DMS79 (cell line): ENCODE results near the gene PTAFR.

ENCODE experiments used
- DNase-seq: peaks from one replicate; lab custom pipeline; 2025; lab: John Stamatoyannopoulos, UW

PTAFR gene, protein sequence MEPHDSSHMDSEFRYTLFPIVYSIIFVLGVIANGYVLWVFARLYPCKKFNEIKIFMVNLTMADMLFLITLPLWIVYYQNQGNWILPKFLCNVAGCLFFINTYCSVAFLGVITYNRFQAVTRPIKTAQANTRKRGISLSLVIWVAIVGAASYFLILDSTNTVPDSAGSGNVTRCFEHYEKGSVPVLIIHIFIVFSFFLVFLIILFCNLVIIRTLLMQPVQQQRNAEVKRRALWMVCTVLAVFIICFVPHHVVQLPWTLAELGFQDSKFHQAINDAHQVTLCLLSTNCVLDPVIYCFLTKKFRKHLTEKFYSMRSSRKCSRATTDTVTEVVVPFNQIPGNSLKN

DNA sequence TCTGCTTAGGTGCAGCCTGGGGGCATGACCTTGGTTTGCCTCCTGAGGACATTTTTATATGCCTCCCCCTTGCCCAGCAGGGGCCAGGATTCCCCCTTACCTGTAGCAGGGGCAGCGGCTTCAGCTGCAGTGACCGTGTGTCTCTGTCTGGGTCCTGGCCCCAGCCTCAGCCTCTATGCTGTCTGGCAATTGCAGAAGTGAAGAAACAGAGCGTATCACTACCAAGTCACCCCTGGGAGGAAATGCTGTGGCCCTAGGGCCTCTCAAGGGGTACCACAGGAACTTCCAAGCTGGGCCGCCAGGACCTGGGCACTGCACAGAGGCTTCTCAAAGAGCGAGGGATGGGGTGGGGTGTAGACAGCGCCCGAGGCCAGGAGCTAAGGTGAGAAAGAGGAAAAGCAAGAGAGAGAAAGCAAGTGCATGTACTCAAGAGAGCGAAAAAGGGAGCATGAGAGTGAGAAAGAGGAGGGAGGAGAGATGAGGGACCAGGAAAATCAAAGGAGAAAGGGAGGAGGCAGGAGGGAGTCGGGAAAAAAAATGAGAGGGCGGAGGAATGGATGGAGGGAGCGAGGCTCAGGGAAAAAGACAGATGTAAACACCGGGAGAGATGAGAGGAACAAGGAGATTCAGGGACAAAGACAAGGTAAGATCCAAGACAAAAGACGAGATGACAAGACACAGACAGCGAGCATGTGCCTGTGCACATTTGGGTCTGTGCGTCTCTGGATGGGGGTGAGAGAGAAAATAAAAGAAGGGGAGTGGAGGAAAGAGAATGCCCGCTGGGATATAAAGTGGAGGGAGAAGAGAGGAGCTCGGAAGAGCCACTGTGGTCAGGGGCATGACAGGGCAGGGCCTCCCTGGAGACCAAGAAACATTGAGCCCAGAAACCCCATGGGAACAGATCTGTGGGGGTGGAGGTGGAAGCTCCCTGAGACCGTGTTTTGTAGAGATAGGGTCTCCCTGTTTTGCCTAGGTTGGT, at the start of gene PTAFR:
TSS of gene PTAFR (minus strand) at position 199 of the 979 bp plus-strand sequence. CDS start 25,669 bp downstream, outside the sequence.
- no peak for DNase-seq

DNA sequence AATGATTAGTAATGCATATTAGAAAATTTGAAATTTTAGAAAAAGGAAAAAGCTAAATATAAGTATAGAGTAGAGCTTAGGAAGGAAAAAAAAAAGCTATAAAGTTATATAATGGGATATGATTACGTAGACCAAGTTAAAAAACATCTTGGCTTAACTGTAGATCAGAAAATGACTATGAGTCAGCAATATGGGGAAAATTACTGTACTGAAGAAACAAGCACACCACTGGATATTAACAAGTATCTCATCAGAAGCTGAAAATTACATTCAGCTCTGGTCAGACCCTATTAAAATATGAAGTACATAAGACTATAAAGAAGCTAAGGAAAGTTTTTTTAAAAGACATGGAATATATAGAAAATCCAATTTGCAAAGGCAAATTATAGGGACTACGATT, 36.8 kb upstream of the PTAFR start:
- DNase-seq = no peak

DNA sequence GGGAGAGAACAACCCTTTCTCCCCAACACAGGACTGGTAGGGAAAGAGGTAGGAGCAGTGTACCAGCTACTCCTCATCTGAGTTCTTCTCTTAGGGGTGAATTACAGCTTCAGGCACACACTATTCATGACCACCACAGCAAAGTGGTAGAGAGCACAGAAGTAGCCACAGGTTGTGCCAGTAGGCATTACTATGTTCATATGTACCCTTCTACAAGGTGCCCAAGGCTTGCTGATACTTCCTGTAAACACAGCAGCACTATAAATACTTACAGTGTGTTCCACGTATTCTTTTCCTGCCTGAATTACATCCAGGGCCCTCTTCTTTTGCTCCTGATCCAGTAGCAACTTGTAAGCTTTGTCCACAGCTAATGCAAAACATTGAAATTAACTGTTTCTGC, 33.2 kb upstream of the PTAFR start:
- no peak for DNase-seq

DNA sequence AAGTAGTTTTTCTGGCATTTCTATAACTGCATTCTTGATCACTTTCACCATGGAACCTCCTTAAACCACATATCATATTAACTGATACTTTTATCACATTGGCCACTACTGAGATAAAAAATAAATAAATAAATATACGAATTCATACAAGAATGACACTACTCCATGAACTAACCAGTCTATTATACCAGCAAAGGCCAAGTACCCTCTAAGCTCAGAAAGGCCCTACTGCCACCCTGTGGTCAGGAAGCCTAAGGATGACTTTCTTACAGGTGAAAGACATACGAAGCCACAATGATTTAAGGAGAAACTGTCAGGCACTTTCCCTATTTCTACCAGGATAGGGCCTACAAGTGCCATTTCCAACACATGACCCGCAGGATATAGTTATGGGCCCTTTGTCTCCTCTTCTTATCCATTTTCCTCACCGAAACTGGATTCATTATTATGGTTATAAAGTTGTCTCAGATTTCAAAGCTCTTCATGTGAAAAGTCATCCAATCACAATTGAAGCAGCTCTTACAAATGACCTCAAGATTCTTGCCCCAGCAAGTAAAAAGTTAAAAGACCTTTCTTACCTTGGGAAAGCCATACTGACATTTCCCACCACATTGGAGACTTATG, 32.4 kb upstream of the PTAFR start:
- peak; percentile 15 for DNase-seq

DNA sequence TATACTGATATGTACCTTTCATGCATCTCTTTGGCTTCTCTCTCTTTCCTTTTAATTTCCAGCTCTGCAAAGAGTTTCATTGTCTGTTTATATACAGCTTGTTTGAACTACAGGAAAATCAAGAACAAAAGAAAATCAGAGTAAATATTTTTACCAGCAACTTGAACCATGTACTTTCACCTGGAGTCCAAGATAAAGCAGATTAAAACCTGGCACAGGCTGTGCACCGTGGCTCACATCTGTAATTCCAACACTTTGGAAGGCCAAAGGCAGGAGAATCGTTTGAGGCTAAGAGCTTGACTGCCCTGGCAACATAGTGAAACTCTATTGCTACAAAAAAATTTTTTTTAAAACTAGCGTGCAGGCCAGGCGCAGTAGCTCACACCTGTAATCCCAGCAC, 28.8 kb upstream of the PTAFR start:
- no peak for DNase-seq

DNA sequence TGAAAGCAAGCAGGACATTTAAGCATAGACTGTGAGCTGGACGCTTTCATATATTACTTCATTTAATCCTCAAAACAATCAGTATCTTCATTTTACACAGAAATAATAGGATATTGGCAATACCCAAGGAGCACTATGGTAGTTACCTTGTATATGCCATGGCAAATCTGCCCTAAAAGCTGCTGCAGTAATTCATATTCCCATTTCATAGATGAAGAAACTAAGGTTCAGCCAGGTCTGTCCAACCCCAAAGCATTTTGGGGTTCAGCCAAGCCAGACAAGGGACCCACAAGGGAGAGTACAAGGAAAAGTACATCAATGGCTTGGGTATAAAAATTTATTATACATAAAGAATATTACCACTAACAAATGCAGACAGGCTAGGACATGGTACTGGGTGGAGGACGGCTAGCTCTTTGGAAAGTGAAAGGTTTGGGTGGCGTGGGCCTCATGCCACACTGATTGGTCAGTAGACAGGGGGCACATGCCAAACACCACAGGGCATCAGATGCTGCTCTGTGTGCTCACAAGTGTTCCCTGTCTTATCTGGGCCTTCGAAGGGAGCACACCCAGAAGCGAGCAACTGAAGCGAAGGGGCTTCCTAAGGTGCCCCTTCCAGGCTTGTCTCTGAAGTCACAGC, 23.9 kb upstream of the PTAFR start:
- DNase-seq = no peak

DNA sequence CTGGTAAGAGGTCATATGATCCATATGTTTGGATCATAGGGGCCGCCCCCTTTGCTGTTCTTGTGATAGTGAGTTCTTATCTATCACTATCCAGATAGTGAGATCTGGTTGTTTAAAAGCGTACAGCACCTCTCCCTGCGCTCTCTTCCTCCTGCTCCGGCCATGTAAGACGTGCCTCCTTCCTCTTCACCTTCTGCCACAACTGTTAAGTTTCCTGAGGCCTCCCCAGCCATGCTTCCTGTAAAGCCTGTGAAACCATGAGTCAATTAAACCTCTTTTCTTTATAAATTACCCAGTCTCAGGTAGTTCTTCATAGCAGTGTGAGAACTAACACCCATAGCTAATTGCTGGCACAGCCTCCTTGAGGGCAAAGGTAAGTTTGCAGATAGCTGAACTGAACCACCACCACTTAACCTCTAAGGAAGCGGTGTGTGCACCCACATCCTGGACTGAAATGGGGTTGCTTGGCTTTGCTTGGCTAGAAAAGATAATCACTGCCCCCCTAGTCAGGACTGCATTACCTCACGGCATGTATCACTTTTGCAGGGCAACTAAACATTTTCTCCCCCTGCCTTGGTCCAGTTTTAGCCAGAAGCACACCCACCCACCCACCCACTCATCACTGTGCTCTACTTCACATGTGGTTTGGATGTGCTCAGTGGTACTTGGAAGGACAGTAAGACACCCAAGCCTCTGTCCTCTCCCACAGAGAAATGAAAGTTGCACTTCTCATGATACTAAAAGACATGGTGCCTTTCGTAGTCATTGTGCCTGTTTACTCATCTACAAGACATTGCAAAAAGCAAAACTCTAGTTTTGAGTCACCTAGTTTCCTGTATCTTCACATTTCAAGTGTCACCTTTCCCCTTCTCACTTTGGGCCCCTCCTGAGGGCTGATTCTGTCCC, 23.1 kb upstream of the PTAFR start:
- DNase-seq = no peak

DNA sequence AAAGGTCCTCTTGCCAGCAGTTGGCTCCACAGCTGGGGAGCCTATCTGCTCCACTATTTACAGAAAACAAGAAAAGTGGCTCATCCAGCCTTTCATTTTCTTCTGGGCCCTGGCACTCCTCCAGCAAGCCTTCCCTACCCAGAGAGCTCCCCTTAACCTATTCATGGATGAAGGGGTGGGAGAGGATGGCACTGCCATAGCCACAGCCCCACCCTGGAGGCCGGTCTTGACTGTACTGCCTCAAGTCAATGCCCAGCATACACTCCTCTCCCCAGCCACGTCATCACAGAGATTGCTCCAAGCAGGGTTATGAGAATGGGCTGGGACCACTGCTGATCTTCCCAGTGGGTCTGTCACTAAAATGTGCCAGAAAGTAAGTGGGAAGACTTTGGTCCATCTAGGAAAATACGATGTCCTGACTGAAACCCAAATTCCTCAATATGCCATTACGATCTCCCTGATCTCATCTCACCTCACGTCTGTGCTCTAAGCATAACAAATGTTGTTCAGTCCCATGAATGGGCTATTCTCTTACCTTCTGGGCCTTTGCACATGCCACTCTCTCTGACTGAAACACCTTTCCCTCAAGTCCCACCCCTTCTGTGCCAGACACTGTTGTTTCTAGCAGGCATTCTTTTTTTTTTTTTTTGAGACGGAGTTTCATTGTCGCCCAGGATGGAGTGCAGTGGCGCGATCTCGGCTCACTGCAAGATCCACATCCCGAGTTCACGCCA, 21.4 kb upstream of the PTAFR start:
- no peak for DNase-seq

DNA sequence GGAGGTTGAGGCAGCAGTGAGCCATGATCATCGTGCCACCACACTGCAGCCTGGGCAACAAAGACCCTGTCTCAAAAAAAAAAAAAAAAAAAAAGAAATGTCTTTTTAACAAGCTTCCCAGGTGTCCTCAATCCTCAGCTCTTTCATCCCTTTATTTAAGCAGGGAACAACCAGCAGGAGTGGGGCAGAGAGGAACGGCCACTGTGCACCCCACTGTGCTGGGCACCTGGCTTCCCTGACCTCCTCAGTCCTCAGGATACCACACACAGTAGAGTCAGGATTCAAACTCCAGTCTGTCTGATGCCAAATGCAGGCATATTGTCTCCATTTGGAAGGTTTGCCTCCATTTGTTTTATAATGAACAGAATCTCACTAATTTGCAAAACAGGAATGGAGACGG, 19.8 kb upstream of the PTAFR start:
- no peak for DNase-seq

DNA sequence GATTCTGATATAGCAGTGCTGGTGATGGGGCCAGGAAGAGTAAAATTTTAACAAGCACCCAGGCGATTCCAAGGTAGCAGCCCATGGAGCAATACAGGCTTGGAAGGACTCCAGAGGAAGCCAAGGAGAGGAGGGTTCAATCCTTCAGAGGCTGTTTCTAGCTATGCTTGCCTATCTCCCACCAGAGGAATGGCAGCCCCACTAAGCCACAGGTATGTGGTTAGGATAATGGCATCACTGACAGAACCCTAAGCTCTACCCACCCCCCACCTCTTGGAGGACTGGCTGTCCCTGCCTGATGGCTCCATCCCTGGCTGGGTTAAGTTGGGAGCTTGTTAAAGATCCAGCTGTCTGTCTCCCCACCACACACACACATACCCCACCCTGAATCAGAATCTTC, 19.3 kb upstream of the PTAFR start:
- no peak for DNase-seq

DNA sequence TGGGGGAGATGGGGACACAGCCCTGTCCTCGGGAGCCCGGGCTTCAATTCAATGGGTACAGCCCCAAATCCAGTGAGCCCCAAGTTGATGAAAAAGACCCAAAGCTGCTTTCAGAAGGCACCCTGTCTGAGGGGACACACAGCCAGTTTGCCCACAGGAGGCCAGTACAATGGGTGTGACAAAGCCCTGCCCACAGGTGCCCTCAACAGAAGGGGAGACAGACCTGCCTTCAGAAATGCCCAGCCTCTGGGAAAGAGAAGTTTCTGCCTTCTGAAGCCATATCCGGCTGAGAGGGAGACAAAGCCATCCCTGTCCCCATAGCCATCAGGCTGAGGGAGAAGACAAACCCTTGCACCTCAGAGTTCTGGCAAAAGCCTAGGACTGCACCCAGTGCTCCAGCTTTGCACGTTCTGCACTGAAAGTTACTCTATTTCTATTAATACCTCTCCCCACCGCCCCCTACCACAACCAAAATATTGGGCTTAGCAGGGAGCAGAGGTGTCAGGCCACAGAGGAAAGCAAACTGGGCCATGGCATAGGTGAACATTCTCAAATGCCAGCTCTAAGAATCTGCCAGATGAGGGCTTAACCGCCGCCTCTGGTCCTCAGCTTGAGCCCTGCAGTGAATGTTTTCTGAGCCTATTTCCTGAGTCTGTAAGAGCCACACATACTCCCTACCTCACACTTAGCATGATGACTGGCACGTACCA, 18.0 kb upstream of the PTAFR start:
- DNase-seq = no peak

DNA sequence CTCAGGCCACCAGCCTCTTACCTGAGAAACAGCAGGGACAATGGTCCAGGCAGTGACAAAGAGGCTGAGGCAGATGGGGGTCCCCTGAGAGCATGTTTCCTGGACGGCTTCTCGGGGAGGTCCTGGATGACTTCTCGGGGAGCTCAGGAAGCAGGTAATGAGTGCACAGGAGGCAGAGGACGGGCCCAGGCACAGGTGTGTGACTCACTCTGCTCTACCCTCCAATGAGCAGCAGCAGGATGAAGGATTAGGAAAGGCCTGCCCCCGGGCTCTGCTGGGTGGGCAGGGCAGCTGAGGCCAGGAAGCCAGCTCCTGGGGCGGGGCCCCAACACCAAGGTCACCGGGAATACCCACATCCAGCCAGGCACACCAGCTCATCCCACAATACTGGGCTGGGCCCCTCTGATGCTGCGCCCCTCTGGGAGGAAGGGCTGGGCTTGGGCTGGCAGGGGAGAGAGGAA, 17.2 kb upstream of the PTAFR start:
- no peak for DNase-seq

DNA sequence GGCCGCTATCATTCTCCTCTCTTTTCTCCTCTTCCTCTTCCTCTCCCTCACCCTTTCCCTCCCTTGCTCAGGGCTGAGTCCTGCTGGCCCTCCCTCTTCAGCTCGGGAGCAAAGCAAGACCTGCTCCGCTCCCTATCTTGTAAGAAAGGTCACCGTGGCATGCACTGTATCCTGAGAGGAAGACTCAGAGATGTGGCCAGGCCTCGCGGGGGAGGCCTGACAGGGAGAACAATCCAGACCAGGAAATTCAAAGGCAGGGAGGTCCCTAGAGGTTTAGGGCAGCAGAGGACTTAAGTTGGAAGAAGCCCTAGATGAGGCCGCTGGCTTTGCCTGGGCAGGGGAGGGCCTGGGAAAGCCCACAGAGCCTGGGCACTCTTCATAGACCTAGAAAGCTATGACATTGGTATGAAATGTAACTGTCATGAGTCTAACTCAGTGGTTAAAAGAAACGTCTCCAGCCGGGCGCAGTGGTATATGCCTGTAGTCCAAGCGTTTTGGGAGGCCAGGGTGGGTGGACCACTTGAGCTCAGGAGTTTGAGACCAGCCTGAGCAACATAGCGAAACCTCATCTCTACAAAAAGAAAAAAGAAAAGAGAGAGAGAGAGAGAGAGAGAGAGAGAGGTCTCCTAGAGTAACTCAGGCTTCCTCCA, 14.6 kb upstream of the PTAFR start:
- no peak for DNase-seq

DNA sequence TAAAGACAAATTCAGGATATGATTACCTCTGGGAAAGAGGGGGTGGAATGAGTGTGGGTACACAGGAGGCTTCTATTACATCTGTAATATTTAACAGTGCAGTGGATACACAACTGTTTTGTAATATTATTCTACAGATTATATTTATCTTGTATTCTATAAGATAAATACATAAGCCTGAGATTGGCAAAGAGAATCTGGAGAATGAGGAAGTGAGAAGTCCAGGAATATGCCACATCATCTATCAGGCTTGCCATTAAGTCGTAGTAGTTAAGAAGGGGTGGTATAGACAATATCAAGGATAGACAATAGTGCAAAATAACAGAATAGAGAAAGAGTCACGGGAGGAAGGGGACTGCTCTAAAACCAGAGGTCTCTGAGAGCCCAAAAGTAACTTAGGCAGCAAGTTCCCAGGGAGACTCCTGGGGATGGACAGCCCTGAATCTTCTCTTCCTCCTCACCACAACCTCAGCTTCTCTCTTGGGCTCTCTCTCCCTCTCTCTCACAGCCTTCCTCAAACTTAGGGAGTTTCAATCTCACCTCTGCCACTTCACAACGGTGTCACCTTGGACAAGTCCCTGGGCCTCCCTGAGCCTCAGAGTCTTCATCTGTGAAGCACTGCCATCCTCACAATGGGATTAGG, 14.0 kb upstream of the PTAFR start:
- no peak for DNase-seq

DNA sequence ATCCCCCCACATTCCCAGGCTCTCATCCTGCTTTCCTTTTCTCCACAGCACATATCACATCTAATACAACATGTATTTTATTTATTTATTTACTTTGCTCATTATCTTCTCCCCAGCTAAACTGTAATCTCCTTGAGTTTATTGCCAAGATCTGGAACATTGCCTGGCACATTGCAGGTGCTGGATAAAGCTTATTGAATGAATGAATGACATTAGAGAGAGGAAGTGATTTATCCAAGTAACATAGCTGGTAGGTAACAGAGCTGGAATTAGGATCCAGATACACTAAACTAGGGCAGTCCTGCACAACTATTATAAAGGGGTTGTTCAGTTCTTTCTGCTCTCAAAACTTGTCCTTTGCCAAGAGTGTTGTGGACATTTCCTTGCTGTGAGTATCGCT, 8.6 kb upstream of the PTAFR start:
- DNase-seq = no peak

DNA sequence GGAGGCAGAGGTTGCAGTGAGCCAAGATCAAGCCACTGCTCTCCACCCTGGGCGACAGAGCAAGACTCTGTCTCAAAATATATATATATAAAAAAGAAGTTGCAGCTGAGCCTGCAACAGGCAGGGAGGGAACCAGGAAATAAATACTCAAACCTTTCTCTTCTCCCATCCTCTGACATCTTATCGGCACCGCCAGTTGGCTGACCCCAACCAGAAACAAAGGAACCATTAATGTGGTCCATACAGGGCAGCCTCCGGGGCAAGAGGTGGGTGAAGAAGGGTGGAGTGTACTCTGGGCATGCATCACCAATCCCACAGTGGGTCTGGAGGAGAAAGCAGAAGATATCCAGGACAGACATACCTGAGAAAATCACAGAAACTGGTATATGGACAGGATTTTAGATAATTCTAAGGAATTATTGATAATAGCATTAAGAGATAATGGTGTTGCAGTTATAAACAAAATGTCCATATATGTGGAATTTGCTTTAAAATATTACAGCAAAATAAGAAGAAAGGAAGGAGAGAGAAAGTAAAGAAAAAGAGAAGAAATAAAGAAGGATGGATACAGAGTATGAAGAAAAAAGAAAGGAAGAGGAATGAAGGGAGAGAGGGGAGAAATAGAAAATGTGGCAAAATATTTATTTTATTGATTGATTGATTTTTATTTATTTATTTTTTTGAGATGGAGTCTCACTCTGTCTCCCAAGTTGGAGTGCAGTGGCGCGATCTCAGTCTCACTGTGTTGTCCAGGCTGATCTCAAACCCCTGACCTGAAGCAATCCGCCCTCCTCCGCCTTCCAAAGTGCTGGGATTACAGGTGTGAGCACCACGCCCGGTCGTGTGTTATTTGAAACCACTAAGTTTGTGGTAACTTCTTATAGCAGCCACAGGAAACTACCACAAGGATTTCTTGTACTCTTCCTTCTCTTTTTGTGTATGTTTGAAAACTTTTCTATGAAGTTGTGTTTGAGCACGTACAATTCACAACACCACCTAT, 4.1 kb upstream of the PTAFR start:
- no peak for DNase-seq
